ENCODE results near the gene HOXD12.

DNA sequence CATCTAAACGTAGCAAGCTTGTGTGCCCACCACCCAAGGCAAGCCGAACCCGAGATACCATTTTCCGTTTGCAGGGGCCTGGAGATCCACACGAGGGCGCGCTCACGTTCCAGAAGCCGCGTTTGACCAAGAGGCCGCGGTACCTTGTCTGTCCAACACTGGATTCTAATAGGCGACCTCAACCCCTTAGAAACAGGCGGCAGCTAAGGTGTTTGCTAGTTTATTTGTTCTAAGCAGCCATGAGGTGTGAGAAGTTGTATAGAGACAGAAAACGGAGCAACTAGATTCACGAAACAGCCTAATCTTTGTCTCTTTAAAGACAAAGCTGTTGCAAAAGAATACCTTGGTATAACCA lies 11.7 kb downstream of the HOXD12 start:
- TF ChIP-seq POLR2A (IDR thresholded peaks at IDR 0.05; ENCODE audit: low read depth, low read length) (no peak), POLR2AphosphoS5 (IDR thresholded peaks at IDR 0.05; ENCODE audit: low read depth, low read length) (no peak), TAF1 (IDR thresholded peaks at IDR 0.05; ENCODE audit: borderline replicate concordance, low read depth, low read length) (no peak)
